IMR-90 (cell line): ENCODE results near the gene TRAF3IP1. TPM values are rescaled to one million over a fixed set of nuclear protein-coding genes. Genes with fewer than 3 reads are reported as not detected.
A peak's percentile ranks its signal among the peaks of the same experiment; 100 is the strongest.

Source experiments
- ATAC-seq: fragments of 200-7000 bp; cut with Tn5 transposase; 2 replicates; pipeline ENCODE4 v1.9.1; 2020; ENCODE audit warnings: low read depth, mild to moderate bottlenecking, moderate library complexity
- BruUV-seq: library from RNA; stranded (reverse); fragments of 400-500 nt; replicated peaks from 2 replicates; lab custom pipeline; 2021; lab: Mats Ljungman, UMichigan
- CTCF ChIA-PET: fragments of 300-600 bp; formaldehyde crosslinking; extraction: SDS; loops from one replicate; lab custom pipeline; 2021; ENCODE audit warnings: antibody characterized with exemption; lab: Yijun Ruan, JAX
- POLR2A ChIA-PET: fragments of 300-600 bp; sonication (Branson Sonifier 250); formaldehyde crosslinking; loops from one replicate; lab custom pipeline; 2022; ENCODE audit warnings: antibody characterized with exemption; ENCODE audit not compliant: unreplicated experiment; lab: Charles Lee
- DNase-seq: peaks from one replicate; pipeline ENCODE4 v3.0.0; 2013
- H2AFZ ChIP-seq: replicated peaks from 2 replicates; pipeline ENCODE3; 2013; ENCODE audit warnings: low read length, mild to moderate bottlenecking; ENCODE audit not compliant: poor library complexity
- H2AK5ac ChIP-seq: 2 replicates; pipeline ENCODE4 v1.6.1; 2013; ENCODE audit warnings: low read depth, low read length, inconsistent platforms
- H2AK9ac ChIP-seq: replicated peaks from 2 replicates; pipeline ENCODE3; 2013; ENCODE audit warnings: mild to moderate bottlenecking, low read depth, low read length, moderate library complexity; ENCODE audit not compliant: poor library complexity
- H2BK120ac ChIP-seq: 2 replicates; pipeline ENCODE4 v1.6.1; 2013; ENCODE audit warnings: low read depth, low read length, inconsistent platforms
- H2BK15ac ChIP-seq: 3 replicates; pipeline ENCODE4 v1.6.1; 2013; ENCODE audit warnings: low read depth, low read length, inconsistent platforms
- H2BK20ac ChIP-seq: 2 replicates; pipeline ENCODE4 v1.6.1; 2013; ENCODE audit warnings: low read depth, mild to moderate bottlenecking, inconsistent platforms, low read length, moderate library complexity
- H2BK5ac ChIP-seq: 2 replicates; pipeline ENCODE4 v1.6.1; 2013; ENCODE audit warnings: mild to moderate bottlenecking, low read depth, low read length, inconsistent platforms; ENCODE audit not compliant: poor library complexity, severe bottlenecking
- H3K14ac ChIP-seq: replicated peaks from 2 replicates; pipeline ENCODE4 v1.6.1; 2013; ENCODE audit warnings: low read depth, low read length, inconsistent platforms
- H3K18ac ChIP-seq: 2 replicates; pipeline ENCODE4 v1.6.1; 2013; ENCODE audit warnings: low read depth, low read length, control low read depth
- H3K23ac ChIP-seq: 2 replicates; pipeline ENCODE4 v1.6.1; 2013; ENCODE audit warnings: low read depth, low read length, inconsistent platforms
- H3K27ac ChIP-seq: 2 replicates; pipeline ENCODE4 v1.5.1; 2013; ENCODE audit warnings: mild to moderate bottlenecking, control low read depth, low read length; ENCODE audit not compliant: insufficient read depth
- H3K27me3 ChIP-seq: 2 replicates; pipeline ENCODE4 v1.6.1; 2013; ENCODE audit warnings: low read length; ENCODE audit not compliant: control insufficient read depth, insufficient read depth
- H3K36me3 ChIP-seq: 2 replicates; pipeline ENCODE4 v1.6.1; 2013; ENCODE audit warnings: low read length, mixed read lengths; ENCODE audit not compliant: control insufficient read depth, insufficient read depth
- H3K4ac ChIP-seq: 2 replicates; pipeline ENCODE4 v1.6.1; 2013; ENCODE audit warnings: low read depth, low read length, inconsistent platforms
- H3K4me1 ChIP-seq: 2 replicates; pipeline ENCODE4 v1.6.1; 2013; ENCODE audit warnings: low read length, mixed read lengths; ENCODE audit not compliant: control insufficient read depth, insufficient read depth
- H3K4me2 ChIP-seq: 2 replicates; pipeline ENCODE4 v1.6.1; 2013; ENCODE audit warnings: low read depth, mild to moderate bottlenecking, control low read depth, low read length, moderate library complexity
- H3K4me3 ChIP-seq: 2 replicates; pipeline ENCODE4 v1.5.1; 2013; ENCODE audit warnings: low read depth, mild to moderate bottlenecking, control low read depth, low read length, moderate library complexity; ENCODE audit not compliant: insufficient read depth
- H3K56ac ChIP-seq: 2 replicates; pipeline ENCODE4 v1.6.1; 2013; ENCODE audit warnings: low read length, inconsistent platforms; ENCODE audit not compliant: insufficient read depth; ENCODE audit errors: extremely low read depth
- H3K79me1 ChIP-seq, 2 experiments: 2 replicates each; pipeline ENCODE4 v1.6.1; 2013; ENCODE audit warnings: low read length in 2 of 2, inconsistent platforms in 1 of 2, low read depth in 1 of 2
- H3K9ac ChIP-seq: 2 replicates; pipeline ENCODE4 v1.6.1; 2013; ENCODE audit warnings: low read depth, low read length, control low read depth
- H3K9me1 ChIP-seq: 2 replicates; pipeline ENCODE4 v1.6.1; 2013; ENCODE audit warnings: low read length, inconsistent platforms; ENCODE audit not compliant: insufficient read depth
- H3K9me3 ChIP-seq: 2 replicates; pipeline ENCODE4 v1.6.1; 2013; ENCODE audit warnings: low read length; ENCODE audit not compliant: control insufficient read depth, insufficient read depth
- H4K20me1 ChIP-seq: 2 replicates; pipeline ENCODE4 v1.6.1; 2013; ENCODE audit warnings: low read length, inconsistent platforms; ENCODE audit not compliant: insufficient read depth
- H4K5ac ChIP-seq: 2 replicates; pipeline ENCODE4 v1.6.1; 2013; ENCODE audit warnings: mild to moderate bottlenecking, low read depth, low read length, control low read depth
- H4K8ac ChIP-seq, 2 experiments: 2 replicates each; pipeline ENCODE4 v1.6.1; 2013; ENCODE audit warnings: low read depth in 2 of 2, low read length in 2 of 2, control low read depth in 1 of 2, inconsistent platforms in 1 of 2
- H4K91ac ChIP-seq: 2 replicates; pipeline ENCODE4 v1.6.1; 2013; ENCODE audit warnings: low read depth, low read length, inconsistent platforms; ENCODE audit not compliant: insufficient read depth
- CHD1 ChIP-seq: IDR thresholded peaks from 2 replicates; pipeline ENCODE4 v1.6.1; 2012; ENCODE audit warnings: low read depth, low read length, improper control_type of control experiment
- MXI1 ChIP-seq: IDR thresholded peaks from 2 replicates; pipeline ENCODE4 v1.6.1; 2012; ENCODE audit warnings: low read depth, mild to moderate bottlenecking, low read length, moderate library complexity, borderline replicate concordance
- NFE2L2 ChIP-seq: fragments of 150-350 bp; IDR thresholded peaks from 2 replicates; pipeline ENCODE4 v1.6.1; 2016; ENCODE audit warnings: low read depth, mild to moderate bottlenecking, low read length
- POLR2A ChIP-seq: IDR thresholded peaks from 2 replicates; pipeline ENCODE4 v1.6.1; 2012; ENCODE audit warnings: mild to moderate bottlenecking, low read depth, low read length
- RCOR1 ChIP-seq: IDR thresholded peaks from 2 replicates; pipeline ENCODE4 v1.6.1; 2012; ENCODE audit warnings: mild to moderate bottlenecking, low read length, improper control_type of control experiment; ENCODE audit not compliant: insufficient replicate concordance
- WGBS, 2 experiments: methylation state at CpG; one replicate each; pipeline versions ENCODE4 v1.1.5 to v1.1.7; 2013; ENCODE audit warnings: missing lambda C conversion rate in 2 of 2; ENCODE audit not compliant: insufficient read length in 1 of 2; ENCODE audit errors: extremely low coverage in 2 of 2; 5-methylcytosine and 5-hydroxymethylcytosine counted together
- dilution Hi-C: fragments of 300-500 bp; cut with HindIII; formaldehyde crosslinking; loops from one replicate; pipeline ENCODE4 v1.14.3; 2018; ENCODE audit warnings: low sequenced_read_pairs; ENCODE audit not compliant: unreplicated experiment
- in situ Hi-C: fragments of 300-500 bp; cut with MboI; formaldehyde crosslinking; loops from 3 replicates; pipeline ENCODE4 v1.14.3; 2019; ENCODE audit warnings: low sequenced_read_pairs, inconsistent platforms, mixed read lengths
- intact Hi-C: fragments of 100-400 bp; cut with micrococcal nuclease; formaldehyde crosslinking; loops from 2 replicates; pipeline ENCODE4 v1.10.0; 2022
- polyA plus RNA-seq, 3 experiments: library from polyadenylated mRNA; depleted of rRNA; stranded (reverse); fragments of >200 nt; gene quantifications; 2 replicates each; pipeline ENCODE4 v1.2.3, GENCODE V29; 2012; ENCODE audit warnings: low replicate concordance in 1 of 3
- total RNA-seq: library from RNA; depleted of rRNA; stranded (reverse); fragments of >200 nt; gene quantifications from 2 replicates; pipeline ENCODE4 v1.2.3, GENCODE V29; 2012

TRAF3IP1 gene
- total and polyA plus RNA-seq, 2 of the 4 experiments (the other 2 are of a cell fraction): 5.9 to 8.3 TPM

DNA sequence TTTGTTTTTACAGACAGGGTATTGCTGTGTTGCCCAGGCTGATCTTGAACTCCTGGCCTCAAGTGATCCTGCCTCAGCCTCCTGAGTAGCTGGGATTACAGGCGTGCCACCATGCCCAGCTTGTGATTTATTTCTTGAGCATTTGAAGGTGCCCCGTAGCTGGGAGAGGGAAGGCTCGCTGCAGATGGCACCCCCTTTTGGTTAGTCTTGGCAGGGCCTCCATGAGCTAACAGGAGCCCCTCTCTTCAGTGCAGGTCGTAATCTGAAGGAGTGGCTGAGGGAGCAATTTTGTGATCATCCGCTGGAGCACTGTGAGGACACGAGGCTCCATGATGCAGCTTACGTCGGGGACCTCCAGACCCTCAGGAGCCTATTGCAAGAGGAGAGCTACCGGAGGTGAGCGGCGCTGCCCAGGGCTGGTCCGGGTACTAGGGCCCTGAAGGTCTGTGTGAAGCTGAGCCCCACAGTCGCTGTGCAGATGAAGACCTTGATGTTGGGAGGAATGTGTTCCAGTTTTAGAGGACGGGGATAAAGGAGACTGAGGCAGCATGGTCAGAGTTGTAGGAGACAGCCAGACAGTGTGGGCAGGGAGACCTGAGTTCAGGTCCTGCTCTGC lies 113.1 kb downstream of the TRAF3IP1 start:
- TF ChIP-seq MXI1: no peak
- no peak for TF ChIP-seq NFE2L2
- no peak for TF ChIP-seq POLR2A
- TF ChIP-seq CHD1: no peak
- no peak for TF ChIP-seq RCOR1
- Histone ChIP-seq H3K27me3 (no peaks in the 10 kb centered on the region), H4K20me1 (peaks cover 10% of the 10 kb centered on the region), H3K9ac (peak overlapping the region; percentile 21), H3K9me3 (0 out of 2 replicates have a peak, but pooled peaks cover 4% of the 10 kb centered on the region), H2BK15ac (peak overlapping the region; percentile 88; the same call in 2 of the 3 replicates), H3K4me3 (no peak overlapping the region), H3K4me1 (peaks cover 26% of the 10 kb centered on the region), H4K8ac (peak overlapping the region; percentile 88 to 97), H3K9me1 (peaks cover 20% of the 10 kb centered on the region), H2BK20ac (peak overlapping the region; percentile 94), H3K56ac (peak overlapping the region; percentile 85), H4K5ac (peak overlapping the region; percentile 42), H2BK120ac (peak overlapping the region; percentile 98), H3K14ac (peak overlapping the region; percentile 90), H2AK5ac (peak overlapping the region; percentile 98), H4K91ac (peak overlapping the region; percentile 98), H3K4ac (peak overlapping the region; percentile 99), H3K23ac (peak overlapping the region; percentile 94), H2AFZ (peak overlapping the region; percentile 73), H3K18ac (peak overlapping the region; percentile 18), H2BK5ac (peak overlapping the region; percentile 98), H3K36me3 (peaks cover 29% of the 10 kb centered on the region), H3K79me1 (peaks cover 19 to 35% of the 10 kb centered on the region in 2 experiments; a peak in 3 of 4 replicates), H2AK9ac (peak overlapping the region; percentile 95), H3K27ac (peak overlapping the region; percentile 78), H3K4me2 (no peak overlapping the region)
- intact Hi-C loops: loop anchor here (5.0 kb wide), 2 partner anchors 56 to 146 kb away; partner anchors contain the start of gene PER2
- ATAC-seq: no peak
- no peak for DNase-seq
- WGBS, 2 experiments: 98% methylated on average over 9 of the region's 14 CpGs; no CpG with 5 or more reads in 1 of the 2 experiments
- ChIA-PET CTCF (no interaction called here), POLR2A (no interaction called here)
- dilution Hi-C loops: no loop called here
- no TSS peak for BruUV-seq
- in situ Hi-C loops: no loop called here
